CD4-positive, CD25-positive, alpha-beta regulatory T cell (primary cell): Measurements from ENCODE around the gene IL6R. TPM values are rescaled to one million over a fixed set of nuclear protein-coding genes. Genes with fewer than 3 reads are reported as not detected.
A peak's percentile ranks its signal among the peaks of the same experiment; 100 is the strongest.

Source experiments
- ATAC-seq, 2 donors: fragments of 150-1000 bp; cut with Tn5 transposase; one replicate each; pipeline ENCODE4 v1.10.0; 2021; ENCODE audit warnings: low read depth in 2 of 2, moderate number of reproducible peaks in 2 of 2, moderate library complexity in 1 of 2
- DNase-seq, 3 donors: peaks; one replicate each; pipeline versions ENCODE4 v3.0.0 to v3.0.0-alpha.2; 2012 to 2022; ENCODE audit warnings: mixed read lengths in 1 of 3
- H3K27ac ChIP-seq: one replicate; pipeline ENCODE4 v1.7.0; 2013; ENCODE audit warnings: mild to moderate bottlenecking, low read length; ENCODE audit not compliant: insufficient read depth, poor library complexity, severe bottlenecking
- H3K27me3 ChIP-seq: one replicate; pipeline ENCODE4 v1.7.0; 2013; ENCODE audit warnings: low read length; ENCODE audit not compliant: control insufficient read depth, insufficient read depth
- H3K36me3 ChIP-seq: one replicate; pipeline ENCODE4 v1.7.0; 2013; ENCODE audit warnings: mild to moderate bottlenecking, low read length, moderate library complexity; ENCODE audit not compliant: control insufficient read depth, insufficient read depth
- H3K4me1 ChIP-seq: 2 replicates; pipeline ENCODE4 v1.7.0; 2013; ENCODE audit warnings: mild to moderate bottlenecking, low read length; ENCODE audit not compliant: insufficient read depth, control insufficient read depth, poor library complexity, severe bottlenecking
- H3K4me3 ChIP-seq: one replicate; pipeline ENCODE4 v1.7.0; 2013; ENCODE audit warnings: low read depth, mild to moderate bottlenecking, low read length, moderate library complexity
- H3K9me3 ChIP-seq, 2 experiments: 1 replicate in 1 of 2; 2 replicates in 1 of 2; pipeline ENCODE4 v1.7.0; 2013; ENCODE audit warnings: low read length in 2 of 2, mild to moderate bottlenecking in 1 of 2, moderate library complexity in 1 of 2; ENCODE audit not compliant: control insufficient read depth in 2 of 2
- H3K27ac Mint-ChIP-seq, 3 donors: one replicate each; pipeline ENCODE4 v1.8.0; 2020 to 2022; ENCODE audit warnings: mild to moderate bottlenecking in 3 of 3, mixed read lengths in 3 of 3, moderate library complexity in 2 of 3
- H3K27me3 Mint-ChIP-seq: one replicate; pipeline ENCODE4 v1.8.0; 2022; ENCODE audit warnings: mild to moderate bottlenecking, mixed read lengths
- H3K36me3 Mint-ChIP-seq: one replicate; pipeline ENCODE4 v1.8.0; 2020; ENCODE audit warnings: mixed read lengths
- H3K4me1 Mint-ChIP-seq, 4 donors: one replicate each; pipeline ENCODE4 v1.8.0; 2020 to 2022; ENCODE audit warnings: mixed read lengths in 4 of 4, mild to moderate bottlenecking in 1 of 4
- H3K4me3 Mint-ChIP-seq, 4 donors: one replicate each; pipeline ENCODE4 v1.8.0; 2020 to 2022; ENCODE audit warnings: mild to moderate bottlenecking in 4 of 4, mixed read lengths in 4 of 4, moderate library complexity in 3 of 4
- H3K9me3 Mint-ChIP-seq, 7 donors: one replicate each; pipeline ENCODE4 v1.8.0; 2020 to 2022; ENCODE audit warnings: mixed read lengths in 7 of 7, mild to moderate bottlenecking in 3 of 7, moderate library complexity in 2 of 7
- polyA plus RNA-seq, 4 donors: library from polyadenylated mRNA; unstranded; fragments of 300-500 nt; fragmentation: Illumina TruSeq; gene quantifications; one replicate each; pipeline ENCODE4 v1.2.3, GENCODE V29; 2021
- total RNA-seq: library from RNA; stranded (reverse); gene quantifications from one replicate; pipeline ENCODE4 v1.2.3, GENCODE V29; 2022

The IL6R gene
- total and polyA plus RNA-seq, 5 donors from 2014 or later, result 54.5 to 135 (median 67.5) TPM

GRCh38 chr1:154429841-154430611 is 24.9 kb downstream of the IL6R start:
- no peak for ATAC-seq

GRCh38 chr1:154430903-154431302 is 25.8 kb downstream of the IL6R start:
- ATAC-seq (no peak), DNase-seq (no peak)
- Mint-ChIP-seq H3K27ac (peak overlapping the region; percentile 26 to 90 (median 90)), H3K4me3 (peak overlapping the region in 3 of 4 donors; percentile 3 to 61 (median 40)), H3K4me1 (peaks cover 13 to 67% (median 39%) of the 10 kb centered on the region in 4 donors), H3K36me3 (peaks cover 34% of the 10 kb centered on the region), H3K27me3 (no peaks in the 10 kb centered on the region), H3K9me3 (no peaks in the 10 kb centered on the region)
- peaks cover 59% of the 10 kb centered on the region for H3K4me1 ChIP-seq
- no peaks in the 10 kb centered on the region for H3K9me3 ChIP-seq
- H3K27me3 ChIP-seq, result no peaks in the 10 kb centered on the region
- no peak overlapping the region for H3K4me3 ChIP-seq
- H3K36me3 ChIP-seq, result peaks cover 78% of the 10 kb centered on the region
- peak overlapping the region; percentile 53 for H3K27ac ChIP-seq

More at GRCh38 chr1:154429841-154430611, 24.9 kb downstream of the IL6R start:
- peaks cover 63% of the 10 kb centered on the region for H3K4me1 ChIP-seq
- no peak overlapping the region for H3K4me3 ChIP-seq
- no peaks in the 10 kb centered on the region for H3K27me3 Mint-ChIP-seq
- H3K4me3 Mint-ChIP-seq, result peak overlapping the region in 1 of 4 donors; percentile 61
- H3K27ac Mint-ChIP-seq, result peak overlapping the region in 2 of 3 donors; percentile 90
- peaks cover 36% of the 10 kb centered on the region for H3K36me3 Mint-ChIP-seq
- no peak for DNase-seq
- H3K36me3 ChIP-seq, result peaks cover 70% of the 10 kb centered on the region
- peaks cover 13 to 75% (median 43%) of the 10 kb centered on the region in 4 donors for H3K4me1 Mint-ChIP-seq
- H3K27ac ChIP-seq, result peak overlapping the region; percentile 53
- no peaks in the 10 kb centered on the region for H3K27me3 ChIP-seq
- H3K9me3 ChIP-seq, result no peaks in the 10 kb centered on the region
- no peaks in the 10 kb centered on the region for H3K9me3 Mint-ChIP-seq

DNA sequence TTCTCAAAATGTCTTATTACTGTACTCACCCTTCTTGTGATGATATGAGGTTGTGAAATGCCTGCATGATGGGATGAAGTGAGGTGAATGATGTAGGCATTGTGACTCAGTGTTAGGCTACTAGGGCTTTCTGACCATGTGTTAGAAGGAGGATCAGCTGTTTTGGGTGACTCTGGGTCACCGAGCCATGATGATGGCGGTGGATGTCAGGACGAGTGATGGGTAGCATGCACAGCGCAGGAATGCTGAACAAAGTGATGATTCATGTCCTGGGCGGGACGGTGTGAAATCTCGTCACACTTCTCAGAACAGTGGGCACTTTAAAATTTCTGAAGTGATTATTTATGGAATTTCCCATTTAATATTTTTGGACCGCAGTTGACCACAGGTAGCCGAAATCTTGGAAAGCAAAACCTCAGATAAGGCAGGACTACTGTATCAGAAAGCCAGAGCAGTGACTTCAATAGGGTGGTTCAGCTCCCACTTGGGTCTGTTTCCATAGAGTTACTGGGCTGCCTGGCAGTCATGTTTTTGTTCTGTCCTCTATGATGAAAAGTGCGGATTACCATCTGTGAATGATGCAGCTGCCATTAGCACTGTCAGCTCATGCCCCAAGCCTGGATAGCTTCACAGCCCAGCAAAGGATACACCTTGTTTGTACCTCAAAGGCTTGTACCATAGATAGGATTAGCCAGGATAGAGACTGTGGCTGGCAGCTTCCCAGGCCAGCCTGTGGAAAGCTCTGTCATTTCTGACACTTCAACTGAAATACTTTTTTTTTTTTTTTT is 26.6 kb downstream of the IL6R start:
- no peaks in the 10 kb centered on the region for H3K27me3 Mint-ChIP-seq
- DNase-seq, result peak in 1 of 3 donors; percentile 37
- Histone ChIP-seq H3K4me1 (peaks cover 52% of the 10 kb centered on the region), H3K27me3 (no peaks in the 10 kb centered on the region), H3K9me3 (no peaks in the 10 kb centered on the region), H3K27ac (peak overlapping the region; percentile 53), H3K36me3 (peaks cover 87% of the 10 kb centered on the region), H3K4me3 (peak overlapping the region; percentile 7)
- H3K4me1 Mint-ChIP-seq, result peaks cover 13 to 63% (median 36%) of the 10 kb centered on the region in 4 donors
- H3K4me3 Mint-ChIP-seq, result peak overlapping the region in 3 of 4 donors; percentile 12 to 64 (median 50)
- H3K27ac Mint-ChIP-seq, result peak overlapping the region; percentile 79 to 90 (median 83)
- H3K36me3 Mint-ChIP-seq, result peaks cover 39% of the 10 kb centered on the region
- ATAC-seq, result peak; percentile 35 to 51
- no peaks in the 10 kb centered on the region for H3K9me3 Mint-ChIP-seq

DNA sequence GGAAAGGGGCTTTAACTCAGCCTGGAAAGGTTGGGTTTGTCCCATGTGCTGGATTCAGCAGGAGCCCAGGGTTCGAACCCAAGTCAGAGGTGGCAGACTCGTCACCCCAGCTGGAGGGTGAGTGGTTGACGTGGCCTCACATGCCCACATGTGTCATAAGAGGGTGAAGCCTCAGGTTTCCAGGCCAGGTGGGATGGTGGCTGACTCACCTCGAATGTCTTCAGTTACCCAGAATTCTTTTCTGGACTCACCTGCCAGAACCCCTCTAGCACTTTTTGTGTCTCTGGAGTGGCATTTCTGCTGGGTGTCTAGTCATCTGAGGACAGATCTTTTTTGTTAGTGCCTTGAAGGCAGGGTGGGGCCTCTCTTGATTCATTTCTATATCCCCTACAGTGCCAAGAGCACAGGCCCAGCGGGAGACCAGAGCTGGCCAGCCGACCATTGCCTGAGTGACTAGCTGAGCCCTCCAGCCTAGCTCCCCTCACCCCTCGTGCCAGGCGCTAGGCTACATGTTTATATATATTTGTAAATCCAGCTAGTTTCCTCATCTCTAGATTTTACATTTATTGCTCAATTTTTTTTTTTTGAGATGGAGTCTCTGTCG is 28.1 kb downstream of the IL6R start:
- peaks cover 84% of the 10 kb centered on the region for H3K36me3 ChIP-seq
- peaks cover 46% of the 10 kb centered on the region for H3K4me1 ChIP-seq
- peaks cover 18 to 56% (median 29%) of the 10 kb centered on the region in 4 donors for H3K4me1 Mint-ChIP-seq
- peak in 1 of 2 donors; percentile 38 for ATAC-seq
- no peaks in the 10 kb centered on the region for H3K9me3 Mint-ChIP-seq
- H3K27me3 Mint-ChIP-seq, result no peaks in the 10 kb centered on the region
- H3K9me3 ChIP-seq, result no peaks in the 10 kb centered on the region
- peaks cover 41% of the 10 kb centered on the region for H3K36me3 Mint-ChIP-seq
- H3K27ac Mint-ChIP-seq, result peak overlapping the region in 2 of 3 donors; percentile 81 to 90
- peak in 1 of 3 donors; percentile 34 for DNase-seq
- H3K4me3 Mint-ChIP-seq, result peak overlapping the region in 1 of 4 donors; percentile 75
- H3K4me3 ChIP-seq, result no peak overlapping the region
- peak overlapping the region; percentile 58 for H3K27ac ChIP-seq
- H3K27me3 ChIP-seq, result no peaks in the 10 kb centered on the region

DNA sequence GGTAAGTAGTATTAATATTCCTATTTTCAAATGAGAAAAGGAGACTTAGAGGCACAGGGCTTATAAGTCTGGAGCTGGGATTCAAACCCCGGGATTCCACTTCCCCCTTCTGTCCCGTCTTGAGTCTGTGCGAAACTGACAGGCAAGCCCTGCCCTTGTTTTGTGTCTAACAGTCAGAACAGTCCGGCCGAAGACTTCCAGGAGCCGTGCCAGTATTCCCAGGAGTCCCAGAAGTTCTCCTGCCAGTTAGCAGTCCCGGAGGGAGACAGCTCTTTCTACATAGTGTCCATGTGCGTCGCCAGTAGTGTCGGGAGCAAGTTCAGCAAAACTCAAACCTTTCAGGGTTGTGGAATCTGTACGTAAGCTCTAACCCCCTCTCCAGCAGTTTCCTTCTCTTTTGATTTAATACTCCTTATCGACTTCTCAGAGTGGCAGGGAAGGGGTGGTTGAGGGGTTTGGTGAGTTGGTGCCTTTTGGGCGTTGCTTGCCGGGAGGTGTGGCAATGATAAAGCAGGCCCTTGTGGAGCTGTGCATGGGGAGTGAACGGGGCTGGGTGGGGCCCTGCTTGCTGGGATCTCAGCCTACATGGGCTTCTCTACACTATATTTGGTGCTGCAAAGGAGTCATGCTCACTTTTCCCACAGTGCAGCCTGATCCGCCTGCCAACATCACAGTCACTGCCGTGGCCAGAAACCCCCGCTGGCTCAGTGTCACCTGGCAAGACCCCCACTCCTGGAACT is 29.4 kb downstream of the IL6R start:
- no peaks in the 10 kb centered on the region for H3K27me3 Mint-ChIP-seq
- H3K4me3 Mint-ChIP-seq, result no peak overlapping the region
- Histone ChIP-seq H3K4me1 (peaks cover 52% of the 10 kb centered on the region), H3K36me3 (peaks cover 79% of the 10 kb centered on the region), H3K9me3 (no peaks in the 10 kb centered on the region), H3K4me3 (no peak overlapping the region), H3K27ac (no peak overlapping the region), H3K27me3 (no peaks in the 10 kb centered on the region)
- DNase-seq, result no peak
- ATAC-seq, result no peak
- peaks cover 19 to 57% (median 32%) of the 10 kb centered on the region in 4 donors for H3K4me1 Mint-ChIP-seq
- H3K27ac Mint-ChIP-seq, result peak overlapping the region; percentile 43 to 71 (median 54)
- no peaks in the 10 kb centered on the region for H3K9me3 Mint-ChIP-seq
- peaks cover 39% of the 10 kb centered on the region for H3K36me3 Mint-ChIP-seq

DNA sequence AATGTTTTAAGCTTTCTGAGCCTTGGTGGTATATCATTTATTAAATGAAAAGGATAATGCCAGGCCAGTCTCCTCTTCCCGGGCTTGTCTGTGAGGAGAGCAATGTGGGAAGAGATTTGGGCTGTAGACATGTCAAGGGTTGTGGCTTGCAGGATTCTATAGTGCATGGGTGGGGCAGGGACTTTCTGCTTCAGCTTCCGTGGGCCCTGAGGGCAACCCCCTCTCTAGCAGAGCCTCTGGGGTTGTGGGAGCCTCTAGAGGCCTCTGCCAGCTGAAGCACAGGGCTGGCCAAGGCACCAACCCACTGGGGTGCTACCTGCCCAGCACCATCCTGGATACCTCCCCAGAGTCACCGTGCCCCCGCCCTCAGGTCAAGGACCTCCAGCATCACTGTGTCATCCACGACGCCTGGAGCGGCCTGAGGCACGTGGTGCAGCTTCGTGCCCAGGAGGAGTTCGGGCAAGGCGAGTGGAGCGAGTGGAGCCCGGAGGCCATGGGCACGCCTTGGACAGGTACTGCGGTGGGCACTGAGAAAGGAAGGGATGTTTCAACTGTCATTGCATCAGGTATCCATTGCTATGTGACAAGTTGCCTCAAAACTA is 30.6 kb downstream of the IL6R start:
- Histone ChIP-seq H3K27ac (no peak overlapping the region), H3K36me3 (peaks cover 70% of the 10 kb centered on the region), H3K9me3 (no peaks in the 10 kb centered on the region), H3K27me3 (no peaks in the 10 kb centered on the region), H3K4me3 (no peak overlapping the region), H3K4me1 (peaks cover 49% of the 10 kb centered on the region)
- Mint-ChIP-seq H3K27ac (no peak overlapping the region), H3K9me3 (no peaks in the 10 kb centered on the region), H3K27me3 (no peaks in the 10 kb centered on the region), H3K4me3 (no peak overlapping the region), H3K36me3 (peaks cover 36% of the 10 kb centered on the region), H3K4me1 (peaks cover 16 to 57% (median 39%) of the 10 kb centered on the region in 4 donors)
- ATAC-seq (no peak), DNase-seq (no peak)

GRCh38 chr1:154436433-154436832 is 31.3 kb downstream of the IL6R start:
- H3K4me3 ChIP-seq, result no peak overlapping the region
- peaks cover 38% of the 10 kb centered on the region for H3K36me3 Mint-ChIP-seq

More at GRCh38 chr1:154436433-154436832, 31.3 kb downstream of the IL6R start:
- Histone ChIP-seq H3K4me1 (peaks cover 47% of the 10 kb centered on the region), H3K36me3 (peaks cover 69% of the 10 kb centered on the region), H3K27me3 (no peaks in the 10 kb centered on the region), H3K9me3 (no peaks in the 10 kb centered on the region), H3K27ac (no peak overlapping the region)
- Mint-ChIP-seq H3K9me3 (no peaks in the 10 kb centered on the region), H3K4me1 (peaks cover 15 to 57% (median 41%) of the 10 kb centered on the region in 4 donors), H3K4me3 (no peak overlapping the region), H3K27ac (peak overlapping the region in 1 of 3 donors; percentile 56), H3K27me3 (no peaks in the 10 kb centered on the region)
- no peak for ATAC-seq
- DNase-seq, result no peak
